Medulla oblongata (tissue), 1 donor: ENCODE results near the gene U2AF2.

Source experiments
- DNase-seq: peaks from one replicate; pipeline ENCODE4 v3.0.0-alpha.2; 2015; ENCODE audit errors: extremely low spot score

The U2AF2 gene

DNA sequence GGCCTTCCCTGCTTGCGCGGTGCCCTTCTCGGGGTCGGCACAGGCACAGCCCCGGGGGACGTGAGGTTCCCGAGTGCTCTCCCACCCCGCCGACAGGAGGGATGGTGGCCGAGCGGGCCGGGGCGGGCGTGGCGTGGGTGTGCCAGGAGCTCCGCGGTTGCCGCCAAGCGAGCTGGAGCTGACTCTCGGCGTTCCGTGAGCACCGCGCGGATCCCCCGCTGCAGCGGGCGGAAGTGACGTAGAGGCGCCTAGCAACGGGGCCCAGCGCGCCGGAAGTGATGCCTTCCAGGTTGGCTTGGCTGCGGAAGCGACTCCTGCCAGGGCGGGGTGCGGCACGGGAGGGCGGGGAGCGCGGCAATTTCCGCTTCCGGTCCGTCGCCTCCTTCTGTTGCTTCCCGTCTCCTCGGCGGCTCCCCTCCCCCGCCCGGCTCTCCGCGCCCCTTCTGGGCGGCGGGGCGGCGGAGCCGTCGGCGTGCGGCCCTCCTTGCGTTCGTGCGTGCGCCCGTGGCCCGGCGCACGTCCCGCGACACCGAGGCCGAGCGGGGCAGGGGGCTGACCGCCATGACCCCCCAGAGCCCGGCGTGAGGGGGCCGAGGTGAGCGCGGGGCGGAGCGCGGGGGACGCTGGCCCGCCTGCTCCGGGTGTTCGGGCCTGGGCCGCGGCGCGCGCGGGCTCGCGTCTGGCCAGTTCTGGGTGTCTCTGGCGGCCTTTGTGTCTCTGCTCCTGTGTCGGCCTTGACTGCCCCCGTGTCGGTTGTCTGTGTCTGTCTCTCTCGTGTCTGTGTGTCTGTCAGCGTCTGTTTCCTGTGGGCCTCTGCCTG is 20.2 kb downstream of the U2AF2 start, which contains the start of gene EPN1:
Gene EPN1 (plus strand): TSS at position 386 of the 820 bp plus-strand sequence. CDS start 3,402 bp downstream, outside the sequence.
- peak; percentile 96 for DNase-seq

DNA sequence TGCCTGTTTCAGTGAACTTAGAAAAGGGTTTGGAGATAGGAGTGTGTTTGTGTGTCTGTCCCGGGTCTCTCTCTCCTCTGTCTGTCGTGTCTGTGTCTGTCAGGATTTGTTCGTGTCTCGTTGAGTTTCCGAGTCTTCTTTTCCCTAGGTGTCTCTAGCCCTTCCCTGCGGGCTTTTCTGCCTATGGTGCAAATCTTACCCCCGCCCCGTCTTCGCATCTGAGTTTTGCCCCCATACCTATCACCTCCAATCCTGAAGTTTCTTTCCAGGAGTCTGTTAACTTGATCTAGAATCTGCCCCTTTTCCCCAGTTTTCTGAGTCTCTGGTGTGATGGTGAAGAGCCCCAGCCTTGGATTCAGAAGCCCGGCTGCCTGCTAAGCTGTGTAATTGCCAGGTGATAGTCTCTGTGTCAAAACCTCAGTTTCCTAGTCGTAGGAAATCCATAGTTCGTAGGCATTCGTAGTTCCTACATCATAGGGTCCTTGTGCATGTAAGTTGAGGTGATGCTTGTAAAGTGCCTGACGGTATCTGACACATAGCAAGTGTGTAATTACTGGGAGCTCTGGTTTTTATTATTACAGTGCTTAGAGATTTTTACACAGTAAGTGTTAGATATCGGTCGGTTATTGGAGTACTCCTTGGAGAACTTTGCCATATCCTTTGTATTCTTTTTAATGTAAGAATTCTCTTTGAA is 21.0 kb downstream of the U2AF2 start:
- no peak for DNase-seq

DNA sequence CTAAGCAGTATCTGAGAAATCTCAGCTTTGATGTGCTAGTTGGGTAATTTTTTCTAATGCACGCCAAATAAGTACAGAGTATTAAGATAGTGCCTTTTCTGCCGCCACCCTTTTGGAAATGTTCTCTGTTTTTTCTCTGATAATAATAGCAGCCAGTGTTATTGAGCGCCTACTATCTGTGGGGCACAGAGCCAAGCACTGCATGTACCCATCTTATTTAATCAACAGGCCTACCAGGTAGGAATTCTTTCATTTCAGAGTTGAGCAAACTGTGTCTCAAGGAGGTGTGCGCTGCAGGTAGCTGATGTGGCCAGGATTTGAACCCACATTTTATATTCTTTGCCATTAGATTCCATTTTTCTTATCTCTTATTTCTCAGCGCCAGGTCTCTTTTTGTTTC is 21.5 kb downstream of the U2AF2 start:
- DNase-seq: no peak

DNA sequence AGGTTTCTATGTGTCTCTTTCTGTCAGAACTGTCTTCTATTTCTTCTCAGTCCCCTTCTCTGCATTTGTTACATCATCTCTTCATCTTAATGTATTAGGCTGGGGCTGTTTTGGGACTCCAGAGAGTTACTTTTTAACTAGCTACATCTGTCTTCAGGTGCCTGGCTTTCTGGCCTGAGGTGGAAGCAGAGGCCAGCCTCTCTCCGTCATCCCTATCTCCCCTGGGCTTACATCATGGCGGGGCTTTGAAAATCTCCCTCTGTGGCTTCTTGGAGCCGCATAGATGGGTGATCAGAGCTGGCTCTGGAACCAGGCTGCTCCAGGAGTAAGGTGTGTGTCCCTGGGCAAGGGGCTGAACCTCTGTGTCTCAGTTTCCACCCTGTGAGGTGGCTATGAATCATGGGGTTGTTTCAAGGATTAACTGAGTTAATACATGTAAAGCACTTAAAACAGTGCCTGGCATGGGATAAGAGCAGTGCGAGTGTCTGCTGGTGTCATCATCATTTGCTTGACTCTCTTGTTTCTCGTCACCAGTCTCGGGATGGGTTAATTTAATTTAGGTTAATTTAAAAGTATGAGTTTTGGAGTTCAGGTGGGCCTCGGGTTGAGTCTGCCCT is 22.2 kb downstream of the U2AF2 start:
- no peak for DNase-seq

DNA sequence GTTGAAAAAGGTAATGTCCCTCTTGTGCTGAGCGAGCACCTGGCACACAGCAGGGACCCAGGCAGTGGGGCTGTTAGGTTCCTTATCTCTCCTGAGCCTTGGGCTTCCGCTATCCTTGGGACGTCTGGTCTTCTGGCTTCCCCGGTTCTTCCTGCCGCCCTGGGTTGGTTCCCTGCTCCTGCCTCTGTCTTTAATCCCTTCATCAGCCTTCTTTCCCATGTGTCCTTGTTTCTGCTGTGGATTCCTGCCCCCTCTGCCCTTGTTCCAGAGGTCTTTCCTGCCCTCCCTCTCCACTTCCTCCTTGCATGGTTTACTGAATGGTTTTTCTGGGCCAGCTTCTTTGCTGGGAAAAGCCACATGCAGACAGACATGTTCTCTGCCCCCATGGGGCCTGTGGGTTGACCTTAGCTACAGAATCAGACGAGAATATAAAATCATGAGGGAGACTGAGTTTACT is 22.8 kb downstream of the U2AF2 start:
- DNase-seq: no peak

DNA sequence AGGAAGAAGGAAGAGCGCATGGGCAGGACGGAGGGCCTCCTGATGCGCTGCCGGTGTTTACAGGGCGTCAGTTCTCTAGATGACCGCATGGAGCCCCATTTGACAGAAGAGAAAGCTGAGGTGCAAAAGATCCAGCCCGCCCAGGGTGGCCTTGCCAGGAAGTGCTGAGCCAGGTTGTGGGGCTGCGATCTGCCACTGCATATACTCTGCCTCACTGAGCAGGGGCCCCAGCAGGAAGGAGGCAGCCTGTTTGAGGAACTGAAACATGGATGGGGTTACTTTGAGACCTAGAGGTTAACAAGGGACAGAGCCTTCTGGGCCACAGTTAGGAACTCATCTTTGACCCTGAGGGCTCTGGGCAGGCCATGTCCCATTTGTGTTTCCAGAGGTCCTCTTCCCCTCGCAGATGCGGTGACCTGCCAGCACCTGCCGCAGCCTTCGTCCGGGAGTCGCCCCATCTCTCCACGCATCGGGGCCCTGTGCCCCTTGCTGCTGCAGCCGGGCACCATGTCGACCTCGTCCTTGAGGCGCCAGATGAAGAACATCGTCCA is 23.4 kb downstream of the U2AF2 start:
- DNase-seq: peak; percentile 68

DNA sequence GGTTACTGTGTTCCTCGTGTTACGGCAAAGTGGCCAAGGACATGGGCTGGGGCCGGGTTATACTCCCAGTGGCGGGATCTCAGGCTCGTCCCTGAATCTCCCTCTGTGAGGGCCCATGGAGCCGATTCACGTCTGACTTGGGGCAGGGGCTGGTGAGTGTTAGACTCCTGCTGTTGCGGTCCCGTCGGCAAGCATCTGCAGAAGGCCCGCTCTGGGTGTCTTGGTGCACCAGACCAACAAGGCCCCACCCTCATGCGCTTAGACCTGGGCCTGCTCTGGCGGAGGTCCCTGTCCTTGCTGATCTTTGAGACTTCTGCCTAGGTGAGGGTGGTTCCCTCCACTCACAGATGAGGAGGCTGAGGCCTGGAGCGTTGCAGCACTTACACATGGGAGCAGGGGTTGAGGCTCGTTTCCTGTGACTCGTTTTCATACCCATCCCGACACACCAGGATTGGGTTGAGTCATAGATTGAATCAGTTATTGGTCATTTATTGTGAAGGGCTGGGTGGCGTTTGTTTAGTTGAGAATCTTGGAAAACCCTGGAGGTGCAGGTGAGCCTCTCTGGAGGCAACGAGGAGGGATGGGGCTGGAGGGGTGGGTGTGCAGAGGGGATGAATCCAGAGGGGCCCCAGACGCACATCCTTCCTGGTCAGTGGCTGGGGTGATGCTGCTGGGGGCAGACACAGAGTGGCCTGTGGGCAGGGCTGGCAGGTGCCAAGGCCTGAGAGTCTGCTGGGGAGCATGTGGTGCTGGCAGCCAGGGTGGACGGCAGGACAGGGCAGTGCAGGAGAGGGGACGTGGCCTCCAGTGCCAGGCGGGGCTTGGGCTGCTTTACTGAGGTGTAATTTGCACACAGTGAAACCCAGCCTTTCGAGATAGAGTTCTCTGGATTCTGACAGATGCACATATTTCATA is 24.8 kb downstream of the U2AF2 start:
- no peak for DNase-seq

DNA sequence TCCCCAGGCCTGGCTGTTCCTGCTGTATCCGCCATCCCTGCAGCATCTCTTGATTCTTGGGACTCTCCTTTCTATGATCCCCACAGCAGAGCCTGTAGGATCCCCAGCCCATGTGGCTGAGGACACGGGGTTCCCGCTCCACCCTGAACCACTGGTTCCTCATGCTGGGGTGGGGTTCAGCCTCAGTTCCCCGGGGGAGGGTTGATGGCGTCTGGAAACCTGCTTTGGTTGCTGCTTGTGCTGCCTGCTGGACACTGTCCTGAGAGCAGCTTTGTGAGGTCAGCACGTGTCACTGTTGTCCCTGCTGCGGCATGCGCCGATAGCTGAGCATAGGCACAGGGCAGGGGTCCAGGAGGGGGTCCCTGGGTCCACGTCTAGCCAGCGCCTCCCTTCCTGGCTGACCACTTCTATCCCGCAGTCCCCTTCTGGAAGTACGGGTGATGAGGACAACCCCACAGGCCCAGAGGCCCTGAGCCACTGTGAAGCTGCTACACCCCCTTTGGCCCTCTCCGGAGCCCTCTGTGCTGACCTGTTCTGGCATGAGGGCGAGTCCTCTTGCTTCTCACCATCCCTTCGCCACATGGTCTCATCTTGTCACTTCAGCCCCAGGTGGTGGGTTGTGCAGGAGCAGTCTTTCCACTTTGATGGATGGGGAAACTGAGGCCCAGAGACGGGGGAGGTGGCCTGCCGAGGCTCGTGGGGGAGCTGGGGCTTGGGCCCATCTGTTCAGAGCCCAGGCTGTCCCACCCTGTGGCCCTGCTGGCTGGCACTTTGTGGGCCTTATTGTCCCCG is 25.7 kb downstream of the U2AF2 start:
- no peak for DNase-seq

DNA sequence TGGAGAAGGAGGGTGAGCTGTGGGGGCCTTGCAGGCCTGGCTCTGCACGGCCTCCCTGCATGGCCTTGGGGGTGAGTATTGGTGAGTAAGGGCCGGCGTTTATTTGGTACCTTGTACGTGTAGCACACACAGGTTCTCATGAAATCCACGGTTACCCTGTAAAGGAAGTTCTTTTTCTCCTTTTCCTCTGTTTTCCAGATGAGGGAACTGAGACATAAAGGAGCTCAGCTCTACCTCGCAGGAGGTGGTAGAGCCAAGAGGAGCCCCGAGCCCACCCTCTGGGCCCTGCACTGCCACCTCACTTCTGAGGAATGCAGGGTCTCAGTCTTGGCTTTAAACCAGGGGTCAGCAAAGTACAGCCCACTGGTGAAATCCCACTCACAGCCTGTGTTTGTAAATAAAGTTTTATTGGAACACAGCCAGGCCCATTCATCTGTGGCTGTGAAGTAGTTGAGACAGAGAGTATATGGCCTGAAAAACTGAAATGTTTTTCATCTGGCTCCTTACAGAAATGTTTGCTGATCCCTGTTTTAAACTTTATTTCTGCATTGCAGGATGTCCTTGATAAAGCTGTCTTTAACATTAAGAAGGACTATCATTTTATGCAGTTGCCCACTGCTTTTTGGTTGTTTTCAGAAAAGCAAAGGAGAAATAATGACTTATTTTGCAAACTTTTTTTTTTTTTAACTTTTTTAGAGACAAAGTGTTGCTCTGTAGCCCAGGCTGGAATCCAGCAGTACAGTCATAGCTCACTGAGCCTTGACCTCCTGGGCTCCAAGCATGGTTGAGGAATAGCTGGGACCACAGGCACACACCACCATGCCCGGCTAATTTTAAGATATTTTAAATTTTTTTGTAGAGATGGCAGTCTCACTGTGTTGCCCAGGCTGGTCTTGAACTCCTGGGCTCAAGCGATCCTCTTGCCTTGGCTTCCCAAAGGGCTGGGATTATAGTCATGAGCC is 26.6 kb downstream of the U2AF2 start:
- DNase-seq: no peak

DNA sequence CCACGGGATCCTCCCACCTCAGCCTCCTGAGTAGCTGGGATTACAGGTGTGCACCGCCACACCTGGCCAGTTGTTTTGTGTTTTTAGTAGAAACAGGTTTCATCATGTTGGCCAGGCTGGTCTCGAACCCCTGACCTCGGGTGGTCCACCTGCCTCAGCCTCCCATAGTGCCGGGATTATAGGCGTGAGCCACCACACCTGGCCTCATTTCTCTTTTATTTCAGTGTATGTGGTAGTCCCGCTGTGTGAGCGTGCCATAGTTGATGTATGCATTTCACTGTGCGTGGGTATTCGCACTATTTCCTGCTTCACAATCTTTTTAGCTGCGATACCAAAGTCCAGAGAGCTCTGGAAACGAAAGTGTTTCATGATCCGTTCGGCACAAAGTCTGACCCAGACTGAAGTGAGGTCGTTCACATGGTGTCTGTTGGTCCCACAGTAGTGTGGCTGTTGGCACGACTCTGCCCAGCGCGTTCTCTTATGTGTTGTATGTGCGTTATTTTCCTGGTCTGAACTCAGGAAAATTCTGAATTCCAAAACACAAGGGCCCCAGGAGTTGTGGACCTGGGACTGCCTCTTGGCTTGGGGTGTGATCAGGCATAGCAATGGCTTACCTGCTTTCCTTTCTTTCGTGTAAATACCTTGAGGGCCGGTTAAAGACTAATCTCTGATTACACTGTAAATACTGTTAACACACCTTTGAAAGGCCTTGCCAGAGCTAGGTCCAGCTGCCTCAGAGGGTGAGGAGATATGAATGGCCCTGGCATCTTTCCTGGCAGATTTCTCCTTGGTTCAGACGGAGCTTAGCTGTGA is 28.8 kb downstream of the U2AF2 start:
- DNase-seq: no peak

DNA sequence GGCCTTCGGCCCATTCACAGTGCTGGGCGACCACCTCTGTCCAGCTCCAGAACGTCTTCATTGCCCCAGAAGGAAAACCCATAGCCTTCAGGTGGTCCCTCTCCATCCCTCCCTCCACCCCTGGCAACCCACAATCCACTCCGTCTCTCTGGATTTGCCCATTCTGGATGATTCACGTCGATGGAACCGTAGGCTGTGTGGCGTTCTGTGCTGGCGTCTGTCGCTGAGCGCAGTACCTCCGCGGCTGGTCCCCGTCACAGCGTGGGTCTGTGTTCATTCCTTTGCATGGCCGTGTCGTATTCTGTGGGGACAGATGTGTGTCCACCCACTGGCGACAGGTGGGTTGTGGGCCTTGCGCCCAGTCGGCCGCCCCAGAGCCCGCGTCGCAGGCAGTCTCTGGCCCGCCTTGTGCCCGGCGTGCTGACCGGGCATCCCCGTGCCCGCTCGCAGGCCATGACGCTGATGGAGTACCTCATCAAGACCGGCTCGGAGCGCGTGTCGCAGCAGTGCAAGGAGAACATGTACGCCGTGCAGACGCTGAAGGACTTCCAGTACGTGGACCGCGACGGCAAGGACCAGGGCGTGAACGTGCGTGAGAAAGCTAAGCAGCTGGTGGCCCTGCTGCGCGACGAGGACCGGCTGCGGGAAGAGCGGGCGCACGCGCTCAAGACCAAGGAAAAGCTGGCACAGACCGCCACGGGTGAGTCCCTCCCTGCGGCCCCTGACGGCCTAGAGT is 30.3 kb downstream of the U2AF2 start:
- DNase-seq: no peak

DNA sequence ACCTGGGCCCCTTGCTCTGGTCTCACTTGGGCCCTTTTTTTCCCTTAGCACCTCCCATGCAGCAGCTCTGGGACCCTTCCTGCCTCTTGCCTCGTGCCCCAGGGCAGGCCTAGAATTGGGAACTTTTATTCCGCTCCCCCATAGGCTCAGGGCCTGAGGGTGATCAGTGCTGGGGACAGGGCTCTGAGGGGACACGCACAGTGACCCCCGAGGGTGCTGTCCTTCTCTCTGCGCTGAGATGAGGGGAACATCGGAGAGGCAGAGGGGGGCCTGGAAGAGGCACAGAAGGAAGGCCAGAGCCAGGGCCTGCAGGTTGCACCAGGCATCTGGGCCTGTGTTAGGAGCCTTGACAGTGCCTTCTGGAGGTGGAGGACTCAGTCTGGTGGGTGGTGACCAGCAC is 30.9 kb downstream of the U2AF2 start:
- no peak for DNase-seq

DNA sequence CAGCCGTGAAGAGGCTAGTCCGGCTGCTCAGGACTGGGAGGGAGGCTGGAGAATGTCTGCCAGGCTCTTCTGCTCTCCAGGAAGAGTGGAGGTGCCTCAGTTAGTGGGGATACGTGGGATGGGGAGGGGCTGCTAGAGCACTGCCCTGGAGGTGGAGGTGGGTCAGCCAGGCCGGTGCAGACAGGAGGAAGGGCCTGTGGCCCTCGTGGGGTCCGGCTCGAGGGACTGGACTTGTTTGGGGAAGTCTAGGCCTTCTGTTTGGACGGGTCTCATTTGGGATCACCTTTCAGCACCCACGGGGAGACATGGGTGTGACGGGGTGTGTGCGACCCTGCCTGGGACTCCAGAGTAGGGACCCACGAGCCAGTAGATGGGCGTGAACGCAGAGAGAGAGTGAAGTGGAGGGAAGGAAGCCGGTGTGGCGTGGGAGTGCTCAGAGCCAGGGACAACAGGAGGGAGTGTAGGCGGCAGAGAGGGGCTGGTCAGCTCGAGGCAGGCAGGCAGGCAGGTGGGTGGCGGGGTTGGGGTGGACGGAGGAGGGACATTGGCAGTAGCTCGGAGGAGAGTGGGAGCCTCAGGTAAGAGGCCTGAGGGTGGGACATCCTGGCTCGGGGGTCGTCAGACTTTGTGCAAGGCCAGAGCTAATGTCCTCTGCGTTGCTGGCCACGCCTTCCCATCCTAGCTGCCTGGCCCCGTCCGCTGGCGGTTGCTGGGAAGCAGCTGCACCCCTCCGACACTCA is 31.6 kb downstream of the U2AF2 start:
- DNase-seq: no peak

DNA sequence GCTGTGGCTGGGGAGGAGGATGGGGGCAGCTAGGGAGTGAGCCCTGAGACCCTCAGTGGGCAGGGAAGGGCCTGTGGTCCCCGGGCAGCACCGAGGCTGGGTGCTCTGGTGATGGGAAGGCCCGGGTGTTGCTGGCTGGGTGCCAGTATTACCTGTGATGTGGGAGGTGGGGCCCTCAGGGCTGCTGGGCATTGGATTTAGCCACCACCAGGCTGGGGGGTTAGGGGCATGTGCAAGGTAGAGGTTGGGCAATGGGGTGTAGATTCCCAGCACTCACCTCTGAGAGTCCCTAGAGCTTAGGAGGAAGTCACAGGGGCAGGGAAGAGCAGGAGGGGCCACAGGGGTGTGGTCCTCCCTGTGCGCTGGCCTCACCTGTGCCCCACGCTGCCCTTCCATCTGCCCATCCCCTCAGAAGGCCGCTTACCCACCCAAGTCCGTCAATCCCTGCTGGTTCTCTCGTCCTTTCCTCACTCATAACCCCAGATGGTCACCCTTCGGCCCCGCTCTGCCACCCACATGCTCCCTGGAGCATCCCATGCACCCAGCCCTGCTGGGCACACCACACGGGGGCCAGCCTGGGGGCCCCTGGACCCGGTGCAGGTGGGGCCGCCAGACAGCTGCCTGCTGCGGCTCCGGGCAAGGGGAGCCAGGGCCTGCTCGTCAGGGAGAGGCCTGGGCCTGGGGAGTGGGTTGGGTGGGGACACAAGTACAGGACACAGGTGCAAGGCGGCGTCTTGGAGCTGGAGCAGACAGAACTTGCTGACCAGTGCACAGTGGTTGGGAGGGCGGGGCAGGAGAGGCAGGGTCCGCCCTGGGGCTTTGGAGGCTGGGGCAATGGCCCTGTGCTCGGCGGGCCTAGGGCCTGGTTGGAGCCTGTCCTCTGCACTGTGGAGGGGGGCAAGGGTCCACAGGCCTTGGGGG is 32.7 kb downstream of the U2AF2 start:
- no peak for DNase-seq

DNA sequence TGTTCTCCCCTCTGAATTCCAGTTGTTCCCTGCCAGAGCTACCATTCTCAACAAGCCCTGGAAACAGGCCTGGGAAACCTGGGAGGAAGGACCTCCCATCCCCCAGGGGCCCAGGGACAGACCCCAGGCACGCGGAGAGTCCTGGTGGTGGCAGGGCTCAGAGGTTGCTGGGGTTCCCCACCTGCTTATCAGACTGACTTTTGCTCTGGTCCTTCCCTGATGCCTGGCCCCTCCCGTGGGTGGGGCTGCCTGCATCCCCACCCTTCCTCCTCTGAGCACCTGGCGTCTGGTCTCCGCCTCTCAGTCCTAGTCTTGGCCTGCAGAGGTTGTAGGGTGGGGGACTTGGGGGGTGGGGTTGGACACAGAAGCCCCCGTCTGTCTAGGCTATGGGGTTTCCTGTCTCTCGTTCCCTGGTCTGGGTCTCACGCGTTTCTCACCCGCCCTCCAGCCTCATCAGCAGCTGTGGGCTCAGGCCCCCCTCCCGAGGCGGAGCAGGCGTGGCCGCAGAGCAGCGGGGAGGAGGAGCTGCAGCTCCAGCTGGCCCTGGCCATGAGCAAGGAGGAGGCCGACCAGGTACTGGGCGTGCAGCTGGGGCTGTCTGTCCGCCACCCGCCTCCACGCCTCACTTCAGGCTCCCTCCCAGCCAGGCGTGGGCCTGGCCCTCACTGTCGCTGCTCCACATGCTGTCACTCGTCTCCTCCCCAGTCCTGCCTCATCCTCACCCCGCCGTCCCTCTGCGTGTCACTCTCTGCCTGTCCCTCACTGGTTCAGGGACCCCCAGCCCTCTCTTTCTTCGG is 33.8 kb downstream of the U2AF2 start:
- DNase-seq: no peak
